IPS-18c (cell line): ENCODE results near the gene BCAM.
A peak's percentile ranks its signal among the peaks of the same experiment; 100 is the strongest.
"Not testable (repeated sequence)": the region's sequence is repeated elsewhere in the genome, so short reads cannot be mapped to it uniquely, and the experiment has no call there.

Experiments
- H3K4me3 ChIP-seq: 2 replicates; pipeline ENCODE4 v1.7.0; 2013; ENCODE audit warnings: low read depth, mild to moderate bottlenecking, low read length, moderate library complexity; ENCODE audit not compliant: insufficient read depth
- H3K9me3 ChIP-seq: one replicate; pipeline ENCODE4 v1.6.1; 2013; ENCODE audit warnings: mild to moderate bottlenecking, low read length, moderate library complexity; ENCODE audit not compliant: control insufficient read depth, insufficient read depth

BCAM gene

GRCh38 chr19:44832875-44833274, 24.0 kb downstream of the BCAM start:
- H3K4me3 ChIP-seq, H3K9me3 ChIP-seq: not testable (repeated sequence)

GRCh38 chr19:44834399-44834798, 25.5 kb downstream of the BCAM start:
- not testable (repeated sequence) for H3K9me3 ChIP-seq

GRCh38 chr19:44839276-44839675, 30.4 kb downstream of the BCAM start:
- peaks cover 2% of the 10 kb centered on the region for H3K9me3 ChIP-seq
- no peak overlapping the region for H3K4me3 ChIP-seq

More at GRCh38 chr19:44834399-44834798, 25.5 kb downstream of the BCAM start:
- not testable (repeated sequence) for H3K4me3 ChIP-seq

DNA sequence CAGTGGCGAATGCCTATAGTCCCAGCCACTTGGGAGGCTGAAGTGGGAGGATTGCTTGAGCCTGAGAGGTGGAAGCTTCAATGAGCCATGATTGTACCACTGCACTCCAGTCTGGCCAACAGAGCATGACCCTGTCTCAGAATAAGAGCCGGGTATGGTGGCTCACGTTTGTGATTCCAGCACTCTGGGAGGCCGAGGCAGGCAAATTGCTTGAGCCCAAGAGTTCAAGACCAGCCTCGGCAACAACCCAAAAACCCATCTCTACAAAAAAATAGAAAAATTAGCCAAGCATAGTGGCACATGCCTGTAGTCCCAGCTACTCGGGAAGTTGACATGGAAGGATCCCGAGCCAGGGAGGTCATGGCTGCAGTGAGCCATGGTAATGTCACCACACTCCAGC, 31.9 kb downstream of the BCAM start:
- peaks cover 2% of the 10 kb centered on the region for H3K9me3 ChIP-seq

DNA sequence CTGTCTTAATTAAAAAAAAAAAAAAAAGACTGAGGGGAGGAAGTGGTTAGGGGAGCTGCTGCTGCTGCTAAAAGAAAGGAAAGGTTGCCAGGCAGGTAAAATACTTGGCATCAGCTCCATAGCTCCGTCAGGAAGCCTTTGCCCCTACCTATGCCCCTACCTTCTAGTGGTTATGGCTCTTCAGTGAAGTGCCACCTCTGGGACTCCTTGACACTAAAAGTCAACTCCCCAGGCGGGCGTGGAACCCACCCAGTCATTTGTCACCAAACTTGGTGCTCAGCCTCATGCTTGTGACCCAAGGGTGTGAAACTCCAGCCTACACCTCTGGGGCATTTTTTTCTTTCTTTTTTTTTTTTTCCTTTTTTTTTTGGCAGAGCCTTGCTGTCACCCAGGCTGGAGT, 32.3 kb downstream of the BCAM start:
- H3K4me3 ChIP-seq: no peak overlapping the region

More for the DNA sequence above, 31.9 kb downstream of the BCAM start:
- H3K4me3 ChIP-seq: no peak overlapping the region

GRCh38 chr19:44845286-44845611, 36.3 kb downstream of the BCAM start:
- Histone ChIP-seq H3K9me3 (peaks cover 2% of the 10 kb centered on the region), H3K4me3 (peak overlapping the region; percentile 74; the same call in 1 of the 2 replicates)

More for the DNA sequence above, 32.3 kb downstream of the BCAM start:
- H3K9me3 ChIP-seq: peaks cover 2% of the 10 kb centered on the region

- Histone ChIP-seq H3K4me3 (peak within 1 kb of the TSS; percentile 74), H3K9me3 (peaks cover 2% of the 10 kb centered on the region)
These were observed 36.9 kb downstream of the BCAM start, which contains the start of gene NECTIN2 for GRCh38 chr19:44845612-44846454. Gene NECTIN2, plus strand, starts transcription at chr19:44846297. Its CDS starts 229 bp downstream, at chr19:44846526.

- Histone ChIP-seq H3K9me3 (no peaks in the 10 kb centered on the region), H3K4me3 (peak overlapping the region; percentile 58)
These were observed 37.7 kb downstream of the BCAM start for GRCh38 chr19:44846455-44847143.

DNA sequence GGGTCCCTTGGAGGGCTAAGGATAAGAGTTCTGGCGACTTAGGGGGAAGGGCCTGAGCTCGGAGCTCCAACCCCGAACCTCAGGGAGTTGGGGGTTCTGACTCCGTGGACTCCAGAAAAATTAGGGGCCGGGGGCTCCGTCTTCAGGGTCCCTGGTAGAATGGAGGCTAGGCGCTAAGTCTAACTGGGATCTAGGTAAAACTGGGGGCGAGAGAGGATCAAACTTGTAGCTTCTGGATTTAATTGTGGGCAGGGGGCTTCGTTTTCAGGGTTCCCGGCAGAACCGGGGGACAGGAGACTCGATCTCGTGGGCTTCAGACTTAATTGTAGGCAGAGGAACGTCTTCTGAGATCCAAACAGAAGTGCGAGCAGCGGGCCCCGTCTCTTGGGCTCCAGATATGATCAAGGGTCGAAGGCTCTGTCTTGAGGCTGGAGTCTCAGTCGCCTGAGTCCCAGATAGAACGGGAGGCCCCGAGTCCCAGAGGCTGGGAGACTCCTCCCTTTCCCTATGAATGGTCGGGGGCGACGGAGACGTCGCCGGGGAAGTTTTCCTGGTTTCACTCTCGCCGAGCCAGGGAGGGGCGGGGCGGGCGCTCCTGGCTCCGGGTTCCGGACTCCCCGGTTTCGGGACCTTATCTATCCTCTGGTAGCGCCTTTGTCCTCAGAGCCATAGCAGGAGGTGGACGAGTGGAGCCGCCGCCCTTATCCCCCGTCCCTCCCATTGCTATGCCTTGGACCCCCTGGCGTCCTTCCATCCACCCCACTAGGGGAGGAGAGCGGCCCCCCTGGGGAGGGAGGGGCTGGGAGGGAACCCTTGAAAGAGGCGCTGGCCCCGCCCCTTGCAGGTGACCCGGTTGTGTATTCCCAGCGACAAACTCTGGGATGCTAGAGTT, 38.5 kb downstream of the BCAM start:
- no peaks in the 10 kb centered on the region for H3K9me3 ChIP-seq
- H3K4me3 ChIP-seq: peak overlapping the region; percentile 58

DNA sequence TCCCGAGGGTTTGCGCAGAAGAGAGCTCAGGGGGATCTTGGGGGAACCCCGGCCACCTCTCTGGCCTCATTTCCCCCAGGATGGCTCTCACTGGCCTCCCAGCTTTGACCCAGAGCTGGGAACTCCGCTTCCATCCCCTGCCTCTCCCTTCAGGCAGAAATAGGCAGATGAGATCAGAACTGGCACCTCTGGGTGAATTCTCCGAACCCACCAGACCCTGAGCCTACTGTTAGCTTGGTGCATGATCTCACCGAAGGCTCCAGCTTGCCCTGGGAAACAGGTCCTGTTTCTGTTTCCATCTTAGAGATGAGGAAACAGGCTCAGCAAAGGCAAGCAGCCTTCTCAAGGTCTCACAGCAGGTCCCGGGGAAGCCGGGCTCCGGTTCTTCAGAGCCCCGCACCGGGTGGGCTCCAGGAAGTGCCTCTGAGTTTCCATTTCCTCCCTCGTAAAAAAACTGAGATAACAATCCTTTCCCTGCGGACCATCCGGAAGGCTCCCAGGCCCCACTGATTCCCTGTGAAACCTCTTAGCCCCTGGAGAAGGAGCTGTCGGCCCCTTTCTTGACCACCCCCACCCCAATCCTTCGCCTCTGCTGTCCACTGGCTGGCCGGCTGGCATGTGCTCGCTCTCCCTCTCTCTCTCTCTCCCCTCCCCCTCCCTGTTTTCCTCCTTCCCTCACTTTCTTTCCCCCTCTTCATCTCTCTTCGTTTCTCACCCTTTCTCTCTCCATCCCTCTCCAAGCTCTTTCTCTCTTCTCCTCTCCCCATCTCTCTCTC, 39.3 kb downstream of the BCAM start:
- no peaks in the 10 kb centered on the region for H3K9me3 ChIP-seq
- peak overlapping the region; percentile 58 for H3K4me3 ChIP-seq

DNA sequence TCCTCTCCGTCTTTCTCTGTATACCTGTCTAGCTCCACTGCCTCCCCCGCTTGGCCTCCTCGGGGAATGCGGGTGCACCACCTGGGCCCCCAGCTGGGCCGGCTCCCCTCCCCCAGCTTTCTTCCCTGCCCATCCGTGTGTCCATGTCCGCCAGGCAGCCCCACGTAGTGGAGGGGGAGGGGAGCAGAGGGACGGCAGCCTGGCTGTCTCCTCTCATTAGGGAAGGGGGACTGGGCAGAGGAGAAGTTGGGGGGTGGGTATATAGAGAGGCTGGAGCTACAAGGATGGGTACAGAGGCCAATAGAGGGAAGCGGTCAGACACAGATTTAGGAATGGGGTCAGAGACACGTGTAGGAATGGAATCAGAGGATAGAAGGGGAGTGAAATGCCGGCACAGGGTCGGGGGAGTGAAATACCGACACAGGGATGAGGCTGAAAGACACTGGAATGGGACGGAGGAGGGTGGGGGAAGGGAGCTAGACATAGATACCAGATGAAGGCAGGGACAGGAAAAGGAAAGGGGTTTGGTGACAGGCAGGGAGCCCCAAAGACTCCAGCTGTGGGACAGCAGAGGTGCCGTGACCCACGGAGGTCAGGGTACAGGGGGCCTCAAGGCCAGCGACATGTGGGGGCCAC, 40.0 kb downstream of the BCAM start:
- H3K9me3 ChIP-seq: no peaks in the 10 kb centered on the region
- peak overlapping the region; percentile 58 for H3K4me3 ChIP-seq

DNA sequence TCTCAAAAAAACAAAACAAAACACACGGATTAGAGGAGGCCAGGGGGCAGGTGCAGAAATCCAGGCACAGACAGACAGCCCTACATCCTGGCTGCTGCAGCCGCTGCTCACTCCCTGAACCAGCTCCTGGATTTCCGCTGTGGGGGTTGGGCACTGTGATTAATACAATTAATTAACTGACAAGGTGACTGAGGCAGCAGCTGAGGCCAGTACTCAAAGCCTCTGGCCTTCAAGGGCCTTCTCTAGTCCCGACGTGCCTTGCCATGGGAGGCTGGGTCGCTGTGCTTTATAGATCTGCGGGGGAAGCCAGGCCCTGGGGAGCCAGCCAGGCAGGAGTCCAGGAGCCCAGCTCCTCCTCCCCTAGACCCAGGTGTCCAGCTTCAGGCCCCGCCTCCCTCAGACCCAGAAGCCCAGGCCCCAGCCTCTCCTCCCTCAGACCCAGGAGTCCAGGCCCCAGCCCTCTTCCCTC, 41.8 kb downstream of the BCAM start:
- Histone ChIP-seq H3K9me3 (peaks cover 2% of the 10 kb centered on the region), H3K4me3 (no peak overlapping the region)

- H3K4me3 ChIP-seq: no peak overlapping the region
- H3K9me3 ChIP-seq: peaks cover 2% of the 10 kb centered on the region
These were observed 42.5 kb downstream of the BCAM start for GRCh38 chr19:44851427-44851826.

- peaks cover 2% of the 10 kb centered on the region for H3K9me3 ChIP-seq
- H3K4me3 ChIP-seq: no peak overlapping the region
These were observed 46.7 kb downstream of the BCAM start for GRCh38 chr19:44855606-44856005.

GRCh38 chr19:44856421-44857083, 47.6 kb downstream of the BCAM start:
- H3K4me3 ChIP-seq: no peak overlapping the region

GRCh38 chr19:44857837-44858236, 48.9 kb downstream of the BCAM start:
- no peak overlapping the region for H3K4me3 ChIP-seq
- H3K9me3 ChIP-seq: peaks cover 2% of the 10 kb centered on the region

More at GRCh38 chr19:44856421-44857083, 47.6 kb downstream of the BCAM start:
- peaks cover 2% of the 10 kb centered on the region for H3K9me3 ChIP-seq
